ACHN (cell line): ENCODE measurements around the gene CAB39.
"Not testable (repeated sequence)": the region's sequence is repeated elsewhere in the genome, so short reads cannot be mapped to it uniquely, and the experiment has no call there.

Source experiments
- DNase-seq: peaks from one replicate; pipeline ENCODE4 v3.0.0-alpha.2; 2015
- in situ Hi-C: cut with HindIII; loops from 2 replicates; pipeline ENCODE4 v1.10.0; 2017; ENCODE audit warnings: low sequenced_read_pairs, low pct_ligation_motif_present, low pct_unique_long_range_greater_than_20kb

The CAB39 gene

DNA sequence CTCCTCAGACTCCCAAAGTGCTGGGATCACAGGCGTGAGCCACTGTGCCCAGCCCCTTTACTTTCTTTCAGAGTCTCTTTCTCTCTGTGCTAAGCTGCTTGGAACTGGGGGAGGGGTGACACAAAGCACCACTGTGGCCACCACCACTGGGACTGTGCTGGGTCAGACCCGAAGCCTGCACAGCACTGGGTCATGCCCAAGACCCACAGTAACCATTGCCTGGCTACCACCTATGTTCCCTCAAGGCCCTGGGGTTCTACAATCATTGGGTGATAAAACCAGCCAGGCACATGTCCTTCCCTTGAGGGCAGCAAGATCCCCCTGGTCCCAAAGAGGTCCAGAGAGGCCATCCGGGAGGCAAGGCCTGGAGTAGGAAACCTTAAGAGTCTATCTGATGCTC is 9.1 kb upstream of the CAB39 start:
- in situ Hi-C loops = no loop called here
- no peak for DNase-seq

GRCh38 chr2:230706053-230706521 is 6.6 kb upstream of the CAB39 start:
- in situ Hi-C loops = no loop called here
- DNase-seq = no peak

GRCh38 chr2:230706966-230707365 is 5.7 kb upstream of the CAB39 start:
- DNase-seq = no peak
- in situ Hi-C loops = no loop called here

- no peak for DNase-seq
- in situ Hi-C loops = no loop called here
Observed at GRCh38 chr2:230708204-230708603, 4.4 kb upstream of the CAB39 start.

DNA sequence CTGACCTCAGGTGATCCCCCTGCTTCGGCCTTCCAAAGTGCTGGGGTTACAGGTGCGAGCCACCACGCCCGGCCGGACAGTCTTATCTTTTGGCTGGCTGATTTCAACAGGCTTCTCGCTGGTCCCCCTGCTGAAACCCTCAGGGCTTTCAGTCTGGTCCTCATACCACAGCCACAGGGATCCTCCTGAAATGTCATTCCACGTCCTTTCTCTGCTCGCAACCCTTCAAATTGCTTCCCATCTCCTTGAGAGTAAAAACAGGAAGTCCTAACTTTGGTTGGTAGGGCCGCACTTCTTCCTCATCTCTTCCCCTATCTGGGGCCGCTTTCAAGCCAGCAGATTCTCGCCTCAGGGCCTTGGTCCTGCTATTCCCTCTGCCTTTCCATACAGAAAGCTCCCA is 1.4 kb upstream of the CAB39 start:
- in situ Hi-C loops = no loop called here
- no peak for DNase-seq

DNA sequence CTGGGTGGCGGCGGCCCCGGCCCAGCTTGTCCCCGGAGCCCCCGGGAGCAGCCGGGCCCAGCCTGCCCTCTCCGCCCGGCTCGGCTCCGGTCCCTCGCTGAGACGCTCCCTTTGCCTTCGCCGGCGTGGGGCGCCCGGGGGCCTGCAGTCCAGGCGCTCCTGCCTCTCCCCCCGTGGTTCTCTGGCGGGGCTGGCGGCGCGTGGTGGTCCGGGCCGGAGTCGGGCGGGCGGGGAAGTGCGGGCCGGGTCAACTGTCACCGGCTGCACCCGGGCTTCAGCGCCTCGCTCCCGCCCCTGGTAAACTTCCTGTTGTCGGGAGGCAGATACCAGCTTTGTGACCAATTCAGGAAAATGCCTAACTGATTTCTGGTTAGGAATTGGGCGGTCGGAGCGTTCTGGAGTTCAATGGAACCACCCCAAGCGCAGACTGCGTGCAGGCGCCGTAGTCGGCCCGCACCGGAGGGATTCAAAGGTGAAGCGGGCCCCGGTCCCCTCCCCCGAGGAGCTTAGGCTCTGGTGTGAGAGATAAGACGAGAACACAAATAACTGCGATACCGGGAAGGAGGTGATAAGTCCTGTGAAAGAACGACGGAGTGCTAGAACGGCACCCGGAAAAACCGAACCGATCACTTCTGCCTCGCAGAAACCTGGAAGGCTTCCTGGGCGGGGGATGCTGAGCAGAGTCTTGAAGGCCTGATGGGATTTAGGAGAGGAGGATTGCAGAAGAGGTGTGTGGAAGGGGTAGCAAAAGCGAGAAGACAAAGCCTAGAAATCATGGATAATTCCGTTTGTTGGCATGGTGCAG is 891 bp downstream of the CAB39 start:
- DNase-seq = peak; percentile 55
- in situ Hi-C loops = no loop called here

DNA sequence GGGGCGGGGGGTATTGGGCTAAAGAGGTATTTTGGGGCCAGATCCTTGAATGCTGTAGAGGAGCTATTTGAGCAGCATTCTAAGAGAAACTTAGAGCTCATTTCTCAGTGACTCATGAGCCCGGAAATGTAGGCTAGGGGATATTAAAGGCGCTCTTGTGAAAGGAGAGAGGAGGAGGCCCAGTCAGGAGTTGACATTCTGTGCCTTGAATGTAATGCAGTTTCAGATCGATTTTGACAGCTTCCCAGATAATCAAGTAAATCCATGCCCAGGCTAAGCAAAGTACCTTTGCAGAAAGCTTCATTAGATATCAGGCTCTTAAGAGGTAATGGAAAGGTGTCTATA is 1.5 kb downstream of the CAB39 start:
- in situ Hi-C loops = no loop called here
- DNase-seq = peak; percentile 80

GRCh38 chr2:230715201-230715600 is 2.6 kb downstream of the CAB39 start:
- in situ Hi-C loops = no loop called here
- no peak for DNase-seq

GRCh38 chr2:230716588-230716987 is 3.9 kb downstream of the CAB39 start:
- DNase-seq = no peak
- in situ Hi-C loops = no loop called here

- in situ Hi-C loops = no loop called here
- DNase-seq = peak; percentile 76
Observed at GRCh38 chr2:230717600-230717999, 5.0 kb downstream of the CAB39 start.

DNA sequence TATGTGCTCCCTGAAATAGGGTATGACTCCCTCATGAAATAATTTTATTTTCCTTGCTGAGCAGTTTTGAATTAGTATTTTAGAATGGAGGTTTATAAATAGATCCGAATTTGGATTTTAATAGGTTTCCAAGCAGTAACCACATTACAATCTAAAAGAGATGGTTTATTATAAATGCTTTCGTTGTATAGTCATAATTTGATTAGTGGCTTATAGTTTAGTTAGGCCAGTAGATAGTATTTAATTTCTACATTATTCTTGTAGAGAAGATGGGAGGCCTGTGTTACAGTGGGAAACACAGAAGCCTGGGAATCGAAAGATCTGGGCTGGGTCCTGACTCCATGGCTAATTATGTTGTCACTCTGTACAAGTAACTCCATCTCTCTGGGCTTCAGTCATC is 6.7 kb downstream of the CAB39 start:
- no peak for DNase-seq
- in situ Hi-C loops = no loop called here

DNA sequence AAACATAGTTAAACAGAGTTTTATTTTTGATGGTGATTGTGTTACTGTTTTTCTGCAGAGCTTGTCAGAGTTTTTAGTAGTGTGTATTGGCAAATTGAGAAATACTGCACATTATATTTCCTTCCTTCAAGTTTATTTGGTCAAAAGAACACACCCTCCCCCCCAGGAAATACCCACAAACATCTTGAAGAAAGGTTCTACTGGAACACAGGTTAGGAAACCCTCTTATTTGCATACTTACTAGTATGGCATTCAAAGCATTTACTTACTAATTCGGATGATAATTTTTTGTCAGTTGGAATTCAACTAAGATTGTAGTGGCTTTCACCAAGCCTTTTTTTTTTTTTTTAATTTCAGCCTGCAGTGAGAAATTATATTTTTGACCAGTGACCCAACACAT is 9.1 kb downstream of the CAB39 start:
- in situ Hi-C loops = no loop called here
- DNase-seq = no peak

- in situ Hi-C loops = no loop called here
- DNase-seq = no peak
Observed at GRCh38 chr2:230722207-230722885, 9.7 kb downstream of the CAB39 start.

DNA sequence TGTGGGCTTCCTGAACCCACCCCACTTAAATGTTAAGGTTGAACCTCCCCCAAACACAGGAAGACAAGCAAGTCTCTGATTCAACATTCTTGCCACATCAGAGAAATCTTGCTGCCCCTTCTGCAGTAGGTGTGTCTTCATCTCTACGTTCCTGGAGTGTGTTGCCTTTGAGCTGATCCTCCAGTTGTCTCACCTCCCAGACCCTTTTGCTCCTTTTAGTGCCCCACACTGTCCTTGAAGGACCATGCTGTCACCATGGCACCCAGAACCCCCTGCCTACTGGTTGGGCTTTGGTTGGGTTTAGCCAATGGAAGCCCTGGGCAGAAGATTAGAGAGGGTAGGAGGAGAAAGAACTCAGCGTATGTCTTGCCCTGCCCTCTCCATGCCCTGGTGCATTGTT is 10.7 kb downstream of the CAB39 start:
- no peak for DNase-seq
- in situ Hi-C loops = no loop called here

DNA sequence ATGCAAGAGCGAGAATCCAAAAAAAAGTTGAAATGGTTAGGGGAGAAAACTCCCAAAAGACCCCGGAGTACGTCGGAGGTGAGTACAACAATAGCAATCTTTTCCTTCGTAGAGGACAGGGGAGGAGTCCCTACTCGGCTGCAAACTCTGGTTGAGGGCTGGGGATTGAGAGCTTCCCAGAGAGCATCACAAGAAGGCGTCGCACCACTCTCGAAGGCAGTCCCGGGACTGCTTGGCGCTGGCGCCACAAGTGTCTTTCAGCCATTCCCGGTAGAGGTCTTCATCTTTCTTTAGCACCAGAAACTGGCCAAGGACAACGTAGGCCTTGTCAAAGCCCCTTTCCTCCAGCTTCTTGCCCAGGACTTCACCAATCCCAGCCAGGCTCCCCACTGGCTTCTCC is 12.3 kb downstream of the CAB39 start:
- DNase-seq, in situ Hi-C loops: not testable (repeated sequence)

- in situ Hi-C loops = no loop called here
- no peak for DNase-seq
Observed at GRCh38 chr2:230731512-230731911, 18.9 kb downstream of the CAB39 start.

- DNase-seq = no peak
- in situ Hi-C loops = no loop called here
Observed at GRCh38 chr2:230732914-230733401, 20.3 kb downstream of the CAB39 start.

- no peak for DNase-seq
- in situ Hi-C loops = no loop called here
Observed at GRCh38 chr2:230734247-230735175, 21.9 kb downstream of the CAB39 start.

DNA sequence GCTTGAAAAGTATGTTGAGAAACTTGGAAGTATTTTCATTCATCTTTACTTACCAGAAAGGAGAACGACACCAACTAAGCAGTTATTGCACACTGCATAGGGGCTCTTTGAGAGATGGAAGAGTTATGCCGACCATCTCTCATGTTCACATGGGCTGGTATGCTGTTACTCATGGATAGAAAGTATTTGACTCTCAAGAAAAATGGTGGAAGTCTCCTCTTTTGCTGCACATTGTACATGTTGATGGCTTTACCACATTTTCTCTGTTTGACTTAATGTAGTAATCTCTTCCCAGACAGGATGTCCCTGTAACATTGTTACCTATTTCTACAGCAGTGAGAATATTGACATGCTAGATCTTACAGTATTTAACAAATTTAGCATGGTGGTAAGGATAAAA is 23.2 kb downstream of the CAB39 start:
- in situ Hi-C loops = no loop called here
- no peak for DNase-seq
